Liver (tissue), 9 donors: ENCODE data around the gene FKBP11. TPM values are rescaled to one million over a fixed set of nuclear protein-coding genes. Genes with fewer than 3 reads are reported as not detected.

ENCODE experiments used
- DNase-seq: peaks from one replicate; pipeline ENCODE4 v3.0.0-alpha.2; 2017; ENCODE audit warnings: low spot score
- H3K27ac ChIP-seq, 2 donors: one replicate each; pipeline ENCODE4 v1.7.0; 2013; ENCODE audit warnings: inconsistent platforms in 2 of 2, low read length in 2 of 2, control low read depth in 1 of 2, low read depth in 1 of 2, mild to moderate bottlenecking in 1 of 2
- H3K27me3 ChIP-seq, 4 donors: one replicate each; pipeline versions ENCODE4 v1.6.1 to v1.7.0; 2013; ENCODE audit warnings: low read length in 3 of 4, inconsistent platforms in 1 of 4, mild to moderate bottlenecking in 1 of 4, moderate library complexity in 1 of 4; ENCODE audit not compliant: control insufficient read depth in 4 of 4, insufficient read depth in 4 of 4
- H3K36me3 ChIP-seq, 4 donors: one replicate each; pipeline versions ENCODE4 v1.6.1 to v1.7.0; 2013; ENCODE audit warnings: low read length in 3 of 4, mild to moderate bottlenecking in 3 of 4, low read depth in 1 of 4, moderate library complexity in 1 of 4; ENCODE audit not compliant: control insufficient read depth in 4 of 4, insufficient read depth in 3 of 4
- H3K4me1 ChIP-seq, 4 donors: one replicate each; pipeline versions ENCODE4 v1.6.1 to v1.7.0; 2013; ENCODE audit warnings: low read length in 3 of 4, mild to moderate bottlenecking in 3 of 4, moderate library complexity in 1 of 4; ENCODE audit not compliant: control insufficient read depth in 4 of 4, insufficient read depth in 4 of 4
- H3K4me3 ChIP-seq, 3 donors: one replicate each; pipeline versions ENCODE4 v1.6.1 to v1.7.0; 2013; ENCODE audit warnings: low read length in 3 of 3, control low read depth in 1 of 3, low read depth in 1 of 3, mild to moderate bottlenecking in 1 of 3
- H3K9ac ChIP-seq, 2 donors: one replicate each; pipeline ENCODE4 v1.7.0; 2013; ENCODE audit warnings: low read length in 2 of 2, mild to moderate bottlenecking in 2 of 2, moderate library complexity in 2 of 2, control low read depth in 1 of 2, low read depth in 1 of 2
- H3K9me3 ChIP-seq, 4 donors: one replicate each; pipeline versions ENCODE4 v1.6.1 to v1.7.0; 2013; ENCODE audit warnings: low read length in 3 of 4; ENCODE audit not compliant: control insufficient read depth in 4 of 4
- ATF3 ChIP-seq: IDR thresholded peaks from 2 replicates; pipeline ENCODE4 v1.6.1; 2016; ENCODE audit warnings: antibody characterized with exemption
- EGR1 ChIP-seq, 2 donors: IDR thresholded peaks; 2 replicates each; pipeline ENCODE4 v1.6.1; 2016 to 2018; ENCODE audit warnings: antibody characterized with exemption in 2 of 2, low read depth in 2 of 2
- FOXA1 ChIP-seq: IDR thresholded peaks from 2 replicates; pipeline ENCODE4 v1.6.1; 2016; ENCODE audit warnings: antibody characterized with exemption
- FOXA2 ChIP-seq: IDR thresholded peaks from 2 replicates; pipeline ENCODE4 v1.6.1; 2016; ENCODE audit warnings: antibody characterized with exemption
- GABPA ChIP-seq, 2 donors: IDR thresholded peaks in 1 of 2; conservative IDR thresholded peaks in 1 of 2; 2 replicates each; pipeline ENCODE4 v1.6.1; 2016; ENCODE audit warnings: antibody characterized with exemption in 2 of 2, mild to moderate bottlenecking in 1 of 2, moderate library complexity in 1 of 2
- HNF4A ChIP-seq, 2 donors: conservative IDR thresholded peaks; 2 replicates each; pipeline ENCODE4 v1.6.1; 2016; ENCODE audit warnings: antibody characterized with exemption in 2 of 2, mild to moderate bottlenecking in 2 of 2
- HNF4G ChIP-seq: IDR thresholded peaks from 2 replicates; pipeline ENCODE4 v1.6.1; 2016; ENCODE audit warnings: antibody characterized with exemption
- JUND ChIP-seq, 2 donors: IDR thresholded peaks; 2 replicates each; pipeline ENCODE4 v1.6.1; 2016; ENCODE audit warnings: antibody characterized with exemption in 2 of 2
- MAX ChIP-seq: IDR thresholded peaks from 2 replicates; pipeline ENCODE4 v1.6.1; 2016; ENCODE audit warnings: antibody characterized with exemption
- NR2F2 ChIP-seq: IDR thresholded peaks from 2 replicates; pipeline ENCODE4 v1.6.1; 2016; ENCODE audit warnings: antibody characterized with exemption
- RAD21 ChIP-seq, 2 donors: IDR thresholded peaks; 2 replicates each; pipeline ENCODE4 v1.6.1; 2016; ENCODE audit warnings: antibody characterized with exemption in 2 of 2, mild to moderate bottlenecking in 2 of 2
- REST ChIP-seq: IDR thresholded peaks from 2 replicates; pipeline ENCODE4 v1.6.1; 2016; ENCODE audit warnings: antibody characterized with exemption, mild to moderate bottlenecking
- RXRA ChIP-seq, 2 donors: IDR thresholded peaks; 2 replicates each; pipeline ENCODE4 v1.6.1; 2017 to 2018; ENCODE audit warnings: antibody characterized with exemption in 2 of 2, mild to moderate bottlenecking in 1 of 2
- SP1 ChIP-seq: IDR thresholded peaks from 2 replicates; pipeline ENCODE4 v1.6.1; 2018; ENCODE audit warnings: antibody characterized with exemption, mild to moderate bottlenecking
- TAF1 ChIP-seq: conservative IDR thresholded peaks from 2 replicates; pipeline ENCODE4 v1.6.1; 2016; ENCODE audit warnings: antibody characterized with exemption, mild to moderate bottlenecking
- YY1 ChIP-seq: IDR thresholded peaks from 2 replicates; pipeline ENCODE4 v1.6.1; 2016; ENCODE audit warnings: antibody characterized with exemption, mild to moderate bottlenecking
- ZBTB33 ChIP-seq: IDR thresholded peaks from 2 replicates; pipeline ENCODE4 v1.6.1; 2016; ENCODE audit warnings: antibody characterized with exemption
- WGBS: extraction: QIAGEN DNeasy Blood & Tissue Kit; methylation state at CpG from one replicate; pipeline ENCODE4 v1.1.7; 2013; 5-methylcytosine and 5-hydroxymethylcytosine counted together
- polyA plus RNA-seq, 2 donors: library from polyadenylated mRNA; stranded (reverse) in 1 of 2; unstranded in 1 of 2; fragments of 200-250 nt in 1 of 2; fragments of >200 nt in 1 of 2; fragmentation: Nextera tagmentation in 1 of 2; extraction: Ambion mirVana in 1 of 2; gene quantifications; one replicate each; pipeline versions ENCODE4 v1.2.1 to v1.2.3, GENCODE V29; 2013 to 2015
- total RNA-seq, 2 donors: library from RNA; depleted of rRNA; stranded (reverse); fragments of >200 nt; gene quantifications; one replicate each; pipeline ENCODE4 v1.2.3, GENCODE V29; 2014
- donor health status: healthy.
- donor health status: healthy.
- donor health status: healthy.
- donor health status: healthy.
- donor health status: healthy.

FKBP11 gene
- total and polyA plus RNA-seq, 4 donors: 28.6 to 162 (median 64.9) TPM

- peak overlapping the region; percentile 32 to 70 for H3K27ac ChIP-seq
- no peaks in the 10 kb centered on the region for H3K27me3 ChIP-seq
- no peak overlapping the region for H3K4me3 ChIP-seq
- DNase-seq: no peak
- H3K9ac ChIP-seq: peak overlapping the region in 1 of 2 donors; percentile 53
- peaks cover 28 to 48% (median 37%) of the 10 kb centered on the region in 4 donors for H3K4me1 ChIP-seq
- no peaks in the 10 kb centered on the region for H3K36me3 ChIP-seq
- no peaks in the 10 kb centered on the region for H3K9me3 ChIP-seq
- no peak for TF ChIP-seq FOXA1
- TF ChIP-seq EGR1 (IDR thresholded peaks at IDR 0.05; ENCODE audit: low read depth in 2 of 2): no peak
- TF ChIP-seq SP1: no peak
- TF ChIP-seq JUND (IDR thresholded peaks at IDR 0.05): no peak
- no peak for TF ChIP-seq NR2F2
- TF ChIP-seq MAX: no peak
- no peak for TF ChIP-seq HNF4A (conservative IDR thresholded peaks at IDR 0.05)
- no peak for TF ChIP-seq ZBTB33
- 65% methylated on average over 9 of the region's 9 CpGs for WGBS
Measured at GRCh38 chr12:48881686-48882314, 43.5 kb downstream of the FKBP11 start.

- H3K27me3 ChIP-seq: no peaks in the 10 kb centered on the region
- no peak overlapping the region for H3K27ac ChIP-seq
- no peaks in the 10 kb centered on the region for H3K36me3 ChIP-seq
- no peak for TF ChIP-seq GABPA (IDR thresholded peaks at IDR 0.05 in 1 of 2, conservative IDR thresholded peaks at IDR 0.05 in 1 of 2)
- TF ChIP-seq NR2F2: no peak
- TF ChIP-seq SP1: no peak
- TF ChIP-seq FOXA2: no peak
- no peak for TF ChIP-seq HNF4G
- TF ChIP-seq HNF4A (conservative IDR thresholded peaks at IDR 0.05): peak in 1 of 2 donors; percentile 7
- TF ChIP-seq MAX: no peak
- no peak overlapping the region for H3K9ac ChIP-seq
- no peaks in the 10 kb centered on the region for H3K9me3 ChIP-seq
- peaks cover 28 to 48% (median 37%) of the 10 kb centered on the region in 4 donors for H3K4me1 ChIP-seq
- no peak for DNase-seq
- no peak overlapping the region for H3K4me3 ChIP-seq
- WGBS: 57% methylated on average over 9 of the region's 9 CpGs
Measured at GRCh38 chr12:48880647-48881046, 44.6 kb downstream of the FKBP11 start.

GRCh38 chr12:48878548-48878947 lies 46.7 kb downstream of the FKBP11 start:
- no peak overlapping the region for H3K4me3 ChIP-seq
- H3K4me1 ChIP-seq: peaks cover 27 to 40% (median 31%) of the 10 kb centered on the region in 4 donors
- no peaks in the 10 kb centered on the region for H3K9me3 ChIP-seq
- H3K27ac ChIP-seq: peak overlapping the region; percentile 54 to 64
- no peak overlapping the region for H3K9ac ChIP-seq
- DNase-seq: no peak
- peak; percentile 58 for TF ChIP-seq HNF4G
- TF ChIP-seq YY1: peak; percentile 42
- peak; percentile 87 for TF ChIP-seq NR2F2
- TF ChIP-seq REST: no peak
- TF ChIP-seq EGR1 (IDR thresholded peaks at IDR 0.05; ENCODE audit: low read depth in 2 of 2): no peak
- TF ChIP-seq HNF4A (conservative IDR thresholded peaks at IDR 0.05): peak; percentile 94 to 96
- no peak for TF ChIP-seq FOXA2
- TF ChIP-seq TAF1: no peak
- TF ChIP-seq RXRA (IDR thresholded peaks at IDR 0.05): peak; percentile 86 to 88
- TF ChIP-seq MAX: no peak
- TF ChIP-seq RAD21 (IDR thresholded peaks at IDR 0.05): peak in 1 of 2 donors; percentile 7
- TF ChIP-seq JUND (IDR thresholded peaks at IDR 0.05): peak in 1 of 2 donors; percentile 67
- TF ChIP-seq SP1: peak; percentile 76
- no peak for TF ChIP-seq ATF3
- H3K36me3 ChIP-seq: no peaks in the 10 kb centered on the region
- H3K27me3 ChIP-seq: no peaks in the 10 kb centered on the region
- WGBS: 42% methylated on average over 2 of the region's 2 CpGs
